ENCODE results near the gene OS9. TPM values are rescaled to one million over a fixed set of nuclear protein-coding genes. Genes with fewer than 3 reads are reported as not detected.

The OS9 gene
- total RNA-seq, 1 donor from 2014 or later, result 230 TPM

- ATAC-seq (peak; percentile 98), DNase-seq (ENCODE audit: low spot score) (peak; percentile 98)
- intact Hi-C loops (cut with DNase I), result no loop called here
Measured at GRCh38 chr12:57744777-57745484, 51.0 kb downstream of the OS9 start, which contains the start of gene TSPAN31. Gene TSPAN31 (plus strand): TSS chr12:57745039. CDS start chr12:57745155, 116 bp downstream.

- ATAC-seq (peak; percentile 7), DNase-seq (ENCODE audit: low spot score) (no peak)
- intact Hi-C loops (cut with DNase I), result no loop called here
Measured at GRCh38 chr12:57745485-57745881, 51.6 kb downstream of the OS9 start.

- ATAC-seq (no peak), DNase-seq (ENCODE audit: low spot score) (no peak)
- intact Hi-C loops (cut with DNase I), result no loop called here
Measured at GRCh38 chr12:57746025-57746424, 52.1 kb downstream of the OS9 start.

- DNase-seq (ENCODE audit: low spot score) (no peak), ATAC-seq (no peak)
- intact Hi-C loops (cut with DNase I), result no loop called here
Measured at GRCh38 chr12:57749061-57749460, 55.1 kb downstream of the OS9 start.

- intact Hi-C loops (cut with DNase I), result no loop called here
- DNase-seq (ENCODE audit: low spot score) (no peak), ATAC-seq (no peak)
Measured at GRCh38 chr12:57750561-57751431, 56.9 kb downstream of the OS9 start.

- no peak for DNase-seq (ENCODE audit: low spot score)
- intact Hi-C loops (cut with DNase I), result no loop called here
- no peak for ATAC-seq
Measured at GRCh38 chr12:57751432-57751787, 57.5 kb downstream of the OS9 start.

- DNase-seq (ENCODE audit: low spot score) (peak; percentile 99), ATAC-seq (peak; percentile 96)
- intact Hi-C loops (cut with DNase I), result no loop called here
Measured at GRCh38 chr12:57751788-57752667, 58.1 kb downstream of the OS9 start, which contains the start of gene CDK4. Gene CDK4 (minus strand): TSS chr12:57752310. CDS start chr12:57751717, 593 bp downstream.

GRCh38 chr12:57752668-57753000 lies 58.7 kb downstream of the OS9 start:
- intact Hi-C loops (cut with DNase I), result no loop called here
- ATAC-seq, result no peak
- no peak for DNase-seq (ENCODE audit: low spot score)

GRCh38 chr12:57753756-57754337 lies 59.9 kb downstream of the OS9 start:
- ATAC-seq (no peak), DNase-seq (ENCODE audit: low spot score) (no peak)
- intact Hi-C loops (cut with DNase I), result no loop called here

- ATAC-seq (no peak), DNase-seq (ENCODE audit: low spot score) (no peak)
- intact Hi-C loops (cut with DNase I), result no loop called here
Measured at GRCh38 chr12:57754411-57755193, 60.7 kb downstream of the OS9 start, which contains the start of gene MARCHF9. Gene MARCHF9 (plus strand): TSS chr12:57755103. CDS start chr12:57755529, 426 bp downstream.

GRCh38 chr12:57755194-57755453 lies 61.2 kb downstream of the OS9 start:
- DNase-seq (ENCODE audit: low spot score) (no peak), ATAC-seq (no peak)
- intact Hi-C loops (cut with DNase I), result no loop called here

GRCh38 chr12:57755454-57756372 lies 61.8 kb downstream of the OS9 start:
- intact Hi-C loops (cut with DNase I), result no loop called here
- no peak for DNase-seq (ENCODE audit: low spot score)
- no peak for ATAC-seq

GRCh38 chr12:57756406-57757341 lies 62.7 kb downstream of the OS9 start:
- intact Hi-C loops (cut with DNase I), result no loop called here
- DNase-seq (ENCODE audit: low spot score) (no peak), ATAC-seq (no peak)

- no peak for DNase-seq (ENCODE audit: low spot score)
- intact Hi-C loops (cut with DNase I), result no loop called here
- ATAC-seq, result no peak
Measured at GRCh38 chr12:57757771-57758170, 63.8 kb downstream of the OS9 start.

GRCh38 chr12:57758552-57759359 lies 64.8 kb downstream of the OS9 start:
- intact Hi-C loops (cut with DNase I), result no loop called here
- no peak for DNase-seq (ENCODE audit: low spot score)
- no peak for ATAC-seq
